H1 (cell line): ENCODE measurements around the gene UBE2I. TPM values are rescaled to one million over a fixed set of nuclear protein-coding genes. Genes with fewer than 3 reads are reported as not detected.
A peak's percentile ranks its signal among the peaks of the same experiment; 100 is the strongest.

Source experiments
- CTCF ChIA-PET: fragments of 300-600 bp; sonication (Branson Sonifier 250); formaldehyde crosslinking; loops from one replicate; lab custom pipeline; 2021; ENCODE audit not compliant: partially characterized antibody; lab: Charles Lee
- POLR2A ChIA-PET: fragments of 300-600 bp; sonication (Branson Sonifier 250); formaldehyde crosslinking; loops from one replicate; lab custom pipeline; 2021; ENCODE audit warnings: inconsistent platforms; ENCODE audit not compliant: partially characterized antibody; lab: Charles Lee
- DNase-seq, 2 experiments: peaks; one replicate each; pipeline versions ENCODE4 v3.0.0 to v3.0.0-alpha.2; 2010 to 2022; ENCODE audit warnings: low spot score in 2 of 2, low read depth in 1 of 2, mixed read lengths in 1 of 2
- FAIRE-seq: peaks from 2 replicates; lab custom pipeline; 2011; peaks lifted over from hg19 to GRCh38; lab: Jason Lieb, UNC
- H2AFZ ChIP-seq: 2 replicates; pipeline ENCODE4 v1.8.1; 2012; ENCODE audit warnings: low read length, inconsistent platforms
- H2AK5ac ChIP-seq: 2 replicates; pipeline ENCODE4 v1.6.1; 2013; ENCODE audit warnings: low read depth, low read length
- H2BK120ac ChIP-seq: replicated peaks from 2 replicates; pipeline ENCODE3; 2013; ENCODE audit warnings: low read depth, low read length, inconsistent platforms
- H2BK12ac ChIP-seq: 2 replicates; pipeline ENCODE4 v1.6.1; 2013; ENCODE audit warnings: low read depth, low read length
- H2BK15ac ChIP-seq: 2 replicates; pipeline ENCODE4 v1.6.1; 2013; ENCODE audit warnings: low read length
- H2BK20ac ChIP-seq: 2 replicates; pipeline ENCODE4 v1.6.1; 2013; ENCODE audit warnings: low read length
- H2BK5ac ChIP-seq: 2 replicates; pipeline ENCODE4 v1.6.1; 2013; ENCODE audit warnings: low read depth, low read length
- H3K14ac ChIP-seq: 2 replicates; pipeline ENCODE4 v1.6.1; 2013; ENCODE audit warnings: inconsistent platforms; ENCODE audit not compliant: insufficient read length
- H3K18ac ChIP-seq: 2 replicates; pipeline ENCODE4 v1.6.1; 2013; ENCODE audit warnings: low read length; ENCODE audit errors: extremely low read depth
- H3K23ac ChIP-seq: 2 replicates; pipeline ENCODE4 v1.6.1; 2013; ENCODE audit warnings: inconsistent platforms; ENCODE audit not compliant: insufficient read length
- H3K23me2 ChIP-seq: 2 replicates; pipeline ENCODE4 v1.6.1; 2013; ENCODE audit warnings: low read depth, low read length
- H3K27ac ChIP-seq: 2 replicates; pipeline ENCODE4 v1.6.1; 2011; ENCODE audit warnings: low read depth, low read length, inconsistent platforms
- H3K27me3 ChIP-seq, 4 experiments: replicated peaks in 1 of 4; 1 replicate in 1 of 4; 2 replicates in 3 of 4; pipeline versions ENCODE4 v1.6.1 to v1.8.1; 2011 to 2013; ENCODE audit warnings: low read length in 3 of 4, mild to moderate bottlenecking in 3 of 4, inconsistent platforms in 2 of 4, mixed read lengths in 2 of 4, moderate library complexity in 1 of 4; ENCODE audit not compliant: control insufficient read depth in 3 of 4, insufficient read depth in 3 of 4; ENCODE audit errors: extremely low read depth in 1 of 4
- H3K36me3 ChIP-seq, 4 experiments: 2 replicates each; pipeline versions ENCODE4 v1.6.1 to v1.8.1; 2011 to 2013; ENCODE audit warnings: mild to moderate bottlenecking in 4 of 4, low read length in 3 of 4, moderate library complexity in 2 of 4, control low read depth in 1 of 4, inconsistent platforms in 1 of 4; ENCODE audit not compliant: insufficient read depth in 4 of 4, control insufficient read depth in 2 of 4
- H3K4ac ChIP-seq: replicated peaks from 2 replicates; pipeline ENCODE3; 2013; ENCODE audit warnings: low read length, low read depth, mixed read lengths, inconsistent platforms; ENCODE audit not compliant: insufficient read length
- H3K4me1 ChIP-seq, 4 experiments: replicated peaks in 1 of 4; 1 replicate in 1 of 4; 2 replicates in 3 of 4; pipeline versions ENCODE4 v1.6.1 to v1.8.1; 2011 to 2013; ENCODE audit warnings: low read length in 3 of 4, inconsistent platforms in 2 of 4, mixed read lengths in 1 of 4; ENCODE audit not compliant: insufficient read depth in 4 of 4, control insufficient read depth in 3 of 4
- H3K4me2 ChIP-seq, 2 experiments: 2 replicates each; pipeline versions ENCODE4 v1.6.1 to v1.8.1; 2011 to 2013; ENCODE audit warnings: low read depth in 2 of 2, low read length in 2 of 2, control low read depth in 1 of 2, inconsistent platforms in 1 of 2, mild to moderate bottlenecking in 1 of 2; ENCODE audit not compliant: insufficient read depth in 1 of 2
- H3K4me3 ChIP-seq, 4 experiments: fragments of 200-600, 300-600 bp in 1 of 4; sonication (generic), shearing (Covaris generic), sonication (Bioruptor Twin) in 1 of 4; 2 replicates each; pipeline versions ENCODE4 v1.5.1 to v1.8.1; 2011 to 2016; ENCODE audit warnings: low read length in 4 of 4, low read depth in 3 of 4, control low read depth in 2 of 4, inconsistent platforms in 2 of 4, mild to moderate bottlenecking in 2 of 4, mixed read lengths in 1 of 4, moderate library complexity in 1 of 4; ENCODE audit not compliant: insufficient read depth in 2 of 4; ENCODE audit errors: extremely low read depth in 1 of 4
- H3K56ac ChIP-seq: replicated peaks from 2 replicates; pipeline ENCODE3; 2013; ENCODE audit warnings: low read depth, mild to moderate bottlenecking, mixed read lengths, low read length, inconsistent platforms; ENCODE audit not compliant: insufficient read length
- H3K79me1 ChIP-seq: 2 replicates; pipeline ENCODE4 v1.6.1; 2013; ENCODE audit warnings: low read depth, low read length, control low read depth
- H3K79me2 ChIP-seq, 2 experiments: 2 replicates each; pipeline versions ENCODE4 v1.6.1 to v1.8.1; 2012 to 2013; ENCODE audit warnings: low read length in 2 of 2, mild to moderate bottlenecking in 2 of 2, inconsistent platforms in 1 of 2; ENCODE audit not compliant: insufficient read depth in 2 of 2, control insufficient read depth in 1 of 2
- H3K9ac ChIP-seq, 4 experiments: replicated peaks in 1 of 4; 1 replicate in 1 of 4; 2 replicates in 3 of 4; pipeline versions ENCODE4 v1.6.1 to v1.8.1; 2011 to 2013; ENCODE audit warnings: low read depth in 3 of 4, low read length in 3 of 4, control low read depth in 2 of 4, mild to moderate bottlenecking in 2 of 4, moderate library complexity in 2 of 4, inconsistent platforms in 1 of 4; ENCODE audit errors: extremely low read depth in 1 of 4
- H3K9me3 ChIP-seq, 2 experiments: 2 replicates each; pipeline versions ENCODE4 v1.6.1 to v1.8.1; 2012 to 2013; ENCODE audit warnings: mild to moderate bottlenecking in 2 of 2, moderate library complexity in 2 of 2, control low read depth in 1 of 2, inconsistent platforms in 1 of 2, low read depth in 1 of 2, low read length in 1 of 2, mixed read lengths in 1 of 2; ENCODE audit not compliant: insufficient read depth in 2 of 2
- H4K20me1 ChIP-seq, 2 experiments: replicated peaks in 1 of 2; 2 replicates each; pipeline versions ENCODE3 to v1.8.1; 2011 to 2013; ENCODE audit warnings: inconsistent platforms in 2 of 2, low read length in 2 of 2, mild to moderate bottlenecking in 1 of 2; ENCODE audit not compliant: insufficient read depth in 2 of 2, control insufficient read depth in 1 of 2
- H4K5ac ChIP-seq: 2 replicates; pipeline ENCODE4 v1.6.1; 2013; ENCODE audit warnings: low read length, low read depth, mixed read lengths, inconsistent platforms; ENCODE audit not compliant: insufficient read length
- H4K8ac ChIP-seq: 2 replicates; pipeline ENCODE4 v1.8.0; 2013; ENCODE audit warnings: mild to moderate bottlenecking, moderate library complexity, low read length, inconsistent platforms; ENCODE audit not compliant: insufficient read depth; ENCODE audit errors: extremely low read depth
- H4K91ac ChIP-seq: replicated peaks from 2 replicates; pipeline ENCODE3; 2013; ENCODE audit warnings: low read length, mixed read lengths, inconsistent platforms; ENCODE audit not compliant: insufficient read length
- CEBPB ChIP-seq: IDR thresholded peaks from 2 replicates; pipeline ENCODE4 v1.6.1; 2012; ENCODE audit warnings: low read depth, low read length
- GABPA ChIP-seq: IDR thresholded peaks from 2 replicates; pipeline ENCODE4 v1.6.1; 2011; ENCODE audit warnings: mild to moderate bottlenecking, low read length, moderate library complexity, borderline replicate concordance; ENCODE audit not compliant: insufficient read depth
- POLR2A ChIP-seq, 2 experiments: IDR thresholded peaks; 1 replicate in 1 of 2; 2 replicates in 1 of 2; pipeline ENCODE4 v1.6.1; 2011; ENCODE audit warnings: low read depth in 2 of 2, low read length in 2 of 2, mild to moderate bottlenecking in 2 of 2; ENCODE audit errors: control extremely low read depth in 1 of 2
- SIX5 ChIP-seq: IDR thresholded peaks from 2 replicates; pipeline ENCODE4 v1.6.1; 2011; ENCODE audit warnings: mild to moderate bottlenecking, low read depth, low read length
- TCF12 ChIP-seq: IDR thresholded peaks from 2 replicates; pipeline ENCODE4 v1.6.1; 2011; ENCODE audit warnings: low read depth, mild to moderate bottlenecking, low read length
- YY1 ChIP-seq: IDR thresholded peaks from 2 replicates; pipeline ENCODE4 v1.6.1; 2011; ENCODE audit warnings: low read depth, mild to moderate bottlenecking, low read length
- WGBS, 2 experiments: shearing (Covaris generic) in 1 of 2; methylation state at CpG; one replicate each; pipeline versions ENCODE4 v1.1.6 to v1.1.7; 2013 to 2015; ENCODE audit warnings: low lambda C conversion rate in 2 of 2, mixed read lengths in 2 of 2, inconsistent platforms in 1 of 2, low coverage in 1 of 2, missing lambda C conversion rate in 1 of 2; ENCODE audit not compliant: insufficient replicate concordance in 2 of 2, insufficient coverage in 1 of 2, insufficient read length in 1 of 2; ENCODE audit errors: extremely low coverage in 1 of 2, missing lambda C conversion rate in 1 of 2; 5-methylcytosine and 5-hydroxymethylcytosine counted together
- polyA plus RNA-seq, 7 experiments: library from polyadenylated mRNA; depleted of rRNA in 3 of 7; stranded (reverse) in 5 of 7; unstranded in 2 of 7; fragments of >200 nt in 5 of 7; fragments of 200-250 nt in 2 of 7; gene quantifications; 1 replicate in 5 of 7; 2 replicates in 1 of 7; 4 replicates in 1 of 7; pipeline versions ENCODE4 v1.2.1 to v1.2.3, GENCODE V29; 2011 to 2013; ENCODE audit warnings: missing spikeins in 2 of 7, mixed read lengths in 2 of 7
- total RNA-seq: library from RNA; stranded (reverse); fragmentation: NEBNext Ultra II Directional; extraction: Animal tissue kit (Norgen Biotek cat#: 25700); gene quantifications from 2 replicates; pipeline ENCODE4 v1.2.1, GENCODE V29; 2021
- TF ChIP-seq, protein P1 (sequence below): IDR thresholded peaks from 2 replicates; pipeline ENCODE4 v1.6.1; 2011; ENCODE audit warnings: low read length, improper control_type of control experiment

Gene UBE2I
- total and polyA plus RNA-seq, 2 of the 8 experiments (the other 6 are each of a cell fraction or from before 2014, with no cell fraction given), result 148 to 268 TPM

DNA sequence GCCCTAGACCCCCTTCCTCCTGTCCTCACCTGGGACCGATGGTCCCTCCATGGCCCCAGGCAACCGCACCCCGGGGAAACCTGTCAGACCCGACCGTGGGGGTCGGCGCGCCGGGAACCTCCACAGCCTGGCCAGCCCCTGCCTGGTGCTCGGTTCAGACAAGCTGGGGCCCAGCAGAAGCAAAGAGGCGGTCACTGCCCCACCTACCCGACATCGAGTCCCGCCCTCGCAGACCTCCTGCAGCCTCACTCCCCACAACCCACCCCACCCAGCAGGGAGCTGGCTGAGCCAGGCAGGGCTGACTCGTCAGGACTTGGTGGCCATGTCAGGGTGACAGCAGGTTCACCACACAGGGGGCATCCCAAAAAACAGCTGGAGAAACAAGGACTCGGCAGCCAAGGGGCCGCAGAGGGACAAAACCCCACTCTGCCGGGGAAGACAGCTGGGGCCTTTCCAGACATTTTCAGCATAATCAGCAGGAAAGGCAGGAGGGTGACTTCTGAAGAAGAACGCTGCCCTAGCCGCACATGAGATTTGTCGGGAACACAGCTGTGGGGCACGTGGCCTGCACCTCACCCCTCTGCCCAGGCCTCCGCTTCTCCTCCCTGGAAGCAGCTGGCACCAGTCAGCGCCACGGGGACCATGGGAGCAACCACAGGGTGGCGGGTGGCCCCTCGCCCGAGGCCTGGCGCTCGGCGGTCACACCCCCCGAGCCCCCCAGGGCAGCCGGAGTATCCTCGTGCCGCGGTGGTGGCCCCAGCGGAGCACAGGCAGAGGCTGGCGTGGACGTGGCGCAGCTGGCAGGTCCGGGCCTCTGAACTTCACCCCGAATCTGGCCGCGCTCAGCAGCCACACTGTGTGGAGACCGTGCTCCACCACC, 65.2 kb downstream of the UBE2I start:
- H3K18ac ChIP-seq, result no peak overlapping the region
- DNase-seq (no peak), FAIRE-seq (no peak)
- H2BK5ac ChIP-seq, result no peak overlapping the region
- H3K23me2 ChIP-seq, result peaks cover 9% of the 10 kb centered on the region
- peaks cover 3 to 22% of the 10 kb centered on the region in 2 experiments for H4K20me1 ChIP-seq
- H3K4me2 ChIP-seq, result no peak overlapping the region
- ChIA-PET CTCF (interaction anchor here (1.0 to 1.3 kb wide), 4 partner anchors 9 to 75 kb away, joined by 3 to 11 read pairs (median 4); no protein-coding TSS in a partner anchor), POLR2A (interaction anchor here (0.6 to 1.8 kb wide), 3 partner anchors 8 to 65 kb away, joined by 3 to 10 read pairs (median 3); no protein-coding TSS in a partner anchor)
- no peak overlapping the region for H3K9ac ChIP-seq
- no peaks in the 10 kb centered on the region for H3K27me3 ChIP-seq
- 92% methylated on average over 19 of the region's 46 CpGs; no CpG with 5 or more reads in 1 of the 2 experiments for WGBS, 2 experiments
- H3K4ac ChIP-seq, result no peak overlapping the region
- TF ChIP-seq GABPA (no peak), YY1 (no peak), CEBPB (no peak), SIX5 (no peak), TCF12 (no peak), POLR2A (IDR thresholded peaks at IDR 0.05; ENCODE audit: control extremely low read depth in 1 of 2, low read depth in 2 of 2, low read length in 2 of 2) (no peak)
- TF ChIP-seq, protein P1, sequence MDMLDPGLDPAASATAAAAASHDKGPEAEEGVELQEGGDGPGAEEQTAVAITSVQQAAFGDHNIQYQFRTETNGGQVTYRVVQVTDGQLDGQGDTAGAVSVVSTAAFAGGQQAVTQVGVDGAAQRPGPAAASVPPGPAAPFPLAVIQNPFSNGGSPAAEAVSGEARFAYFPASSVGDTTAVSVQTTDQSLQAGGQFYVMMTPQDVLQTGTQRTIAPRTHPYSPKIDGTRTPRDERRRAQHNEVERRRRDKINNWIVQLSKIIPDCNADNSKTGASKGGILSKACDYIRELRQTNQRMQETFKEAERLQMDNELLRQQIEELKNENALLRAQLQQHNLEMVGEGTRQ, result no peak
- no peak overlapping the region for H2AFZ ChIP-seq
- H3K36me3 ChIP-seq, result peaks cover 0 to 17% (median 0%) of the 10 kb centered on the region in 4 experiments; a peak in 2 of 8 replicates
- H4K8ac ChIP-seq, result peak overlapping the region; percentile 68; the same call in 1 of the 2 replicates
- H2BK15ac ChIP-seq, result no peak overlapping the region
- H2AK5ac ChIP-seq, result no peak overlapping the region
- peaks cover 9% of the 10 kb centered on the region for H3K79me1 ChIP-seq
- peaks cover 0 to 12% (median 6%) of the 10 kb centered on the region in 4 experiments; a peak in 5 of 7 replicates for H3K4me1 ChIP-seq
- H3K27ac ChIP-seq, result no peak overlapping the region
- H4K5ac ChIP-seq, result no peak overlapping the region
- no peak overlapping the region for H2BK12ac ChIP-seq
- no peak overlapping the region for H4K91ac ChIP-seq
- H3K9me3 ChIP-seq, result no peaks in the 10 kb centered on the region
- no peak overlapping the region for H3K14ac ChIP-seq
- no peak overlapping the region for H3K4me3 ChIP-seq
- no peak overlapping the region for H2BK20ac ChIP-seq
- H3K79me2 ChIP-seq, result peaks cover 4 to 19% of the 10 kb centered on the region in 2 experiments; a peak in 2 of 4 replicates
- H3K56ac ChIP-seq, result no peak overlapping the region
- H2BK120ac ChIP-seq, result no peak overlapping the region
- no peak overlapping the region for H3K23ac ChIP-seq
